Thyroid gland (tissue), 4 donors: ENCODE measurements around the gene PHOX2B.

Experiments
- POLR2A ChIP-seq, 2 donors: fragments of 450-650 bp; IDR thresholded peaks; one replicate each; pipeline ENCODE4 v1.6.1; 2017; ENCODE audit warnings: antibody characterized with exemption in 2 of 2, mild to moderate bottlenecking in 2 of 2, moderate library complexity in 1 of 2
- TF ChIP-seq, protein P1 (sequence below), 6 experiments: fragments of 200-600 bp in 3 of 6; fragments of 450-650 bp in 3 of 6; sonication (generic) in 3 of 6; IDR thresholded peaks; one replicate each; pipeline ENCODE4 v1.5.1; 2016 to 2019; ENCODE audit warnings: antibody characterized with exemption in 6 of 6, mild to moderate bottlenecking in 2 of 6, inconsistent platforms in 1 of 6, moderate library complexity in 1 of 6

DNA sequence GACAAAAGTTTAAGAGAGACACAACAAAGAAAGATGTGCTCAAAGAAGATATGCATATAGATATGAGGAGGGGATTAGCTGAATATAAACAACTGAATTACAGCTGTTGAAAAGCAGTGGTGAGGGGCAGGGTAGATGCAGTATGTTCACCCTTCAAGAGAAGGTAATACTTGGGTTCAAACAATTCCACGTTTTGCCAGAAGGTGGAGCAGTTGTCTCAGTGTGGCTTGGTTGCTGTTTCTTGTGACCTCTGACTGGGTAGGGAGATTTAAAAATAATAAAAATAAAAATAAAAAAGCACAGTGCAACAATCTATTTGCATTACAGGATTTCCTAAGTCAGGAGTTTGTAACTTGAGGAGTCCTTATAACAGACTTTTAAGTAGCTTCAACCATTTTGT lies 23.3 kb downstream of the PHOX2B start:
- TF ChIP-seq, protein P1, sequence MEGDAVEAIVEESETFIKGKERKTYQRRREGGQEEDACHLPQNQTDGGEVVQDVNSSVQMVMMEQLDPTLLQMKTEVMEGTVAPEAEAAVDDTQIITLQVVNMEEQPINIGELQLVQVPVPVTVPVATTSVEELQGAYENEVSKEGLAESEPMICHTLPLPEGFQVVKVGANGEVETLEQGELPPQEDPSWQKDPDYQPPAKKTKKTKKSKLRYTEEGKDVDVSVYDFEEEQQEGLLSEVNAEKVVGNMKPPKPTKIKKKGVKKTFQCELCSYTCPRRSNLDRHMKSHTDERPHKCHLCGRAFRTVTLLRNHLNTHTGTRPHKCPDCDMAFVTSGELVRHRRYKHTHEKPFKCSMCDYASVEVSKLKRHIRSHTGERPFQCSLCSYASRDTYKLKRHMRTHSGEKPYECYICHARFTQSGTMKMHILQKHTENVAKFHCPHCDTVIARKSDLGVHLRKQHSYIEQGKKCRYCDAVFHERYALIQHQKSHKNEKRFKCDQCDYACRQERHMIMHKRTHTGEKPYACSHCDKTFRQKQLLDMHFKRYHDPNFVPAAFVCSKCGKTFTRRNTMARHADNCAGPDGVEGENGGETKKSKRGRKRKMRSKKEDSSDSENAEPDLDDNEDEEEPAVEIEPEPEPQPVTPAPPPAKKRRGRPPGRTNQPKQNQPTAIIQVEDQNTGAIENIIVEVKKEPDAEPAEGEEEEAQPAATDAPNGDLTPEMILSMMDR (IDR thresholded peaks at IDR 0.05): no peak
- TF ChIP-seq POLR2A (IDR thresholded peaks at IDR 0.05): no peak
